ENCODE results near the gene ZNF579. TPM values are rescaled to one million over a fixed set of nuclear protein-coding genes. Genes with fewer than 3 reads are reported as not detected.

Gene ZNF579
- total and polyA plus RNA-seq, 2 donors (not counting 3 experiments of a cell fraction or from before 2014, with no cell fraction given), result 11.6 to 15.7 TPM

- H3K9me3 ChIP-seq (replicated peaks; ENCODE audit: control insufficient read depth, insufficient read depth, low read length), result no peaks in the 10 kb centered on the region
- no TSS peak for BruUV-seq (replicated peaks)
- ChIA-PET POLR2A (no interaction called here), CTCF (interaction anchor here (1.4 kb wide), 1 partner anchor 14 kb away, joined by 3 read pairs; the partner anchor contains the start of gene SBK3)
- H2AFZ ChIP-seq (ENCODE audit: low read depth, low read length), result no peak overlapping the region
- no peaks in the 10 kb centered on the region for H3K36me3 ChIP-seq (ENCODE audit: control insufficient read depth in 2 of 2, extremely low read depth in 1 of 2, insufficient read depth in 2 of 2, low read length in 2 of 2)
- no peak overlapping the region for H3K4me3 ChIP-seq (replicated peaks in 1 of 3; ENCODE audit: insufficient read depth in 1 of 3, low read depth in 1 of 3, low read length in 3 of 3)
- no peak overlapping the region for H3K4me2 ChIP-seq (ENCODE audit: insufficient read depth, low read length)
- no peaks in the 10 kb centered on the region for H3K4me1 ChIP-seq (ENCODE audit: control insufficient read depth, extremely low read depth, insufficient read depth, low read length)
- H3K27ac ChIP-seq (ENCODE audit: insufficient read depth, low read depth, low read length), result no peak overlapping the region
- H3K27me3 ChIP-seq (ENCODE audit: control insufficient read depth in 2 of 2, insufficient read depth in 2 of 2, low read length in 2 of 2), result no peaks in the 10 kb centered on the region
- dilution Hi-C loops (cut with MboI; ENCODE audit: extremely low pct_ligation_motif_present, low sequenced_read_pairs) (no loop called here), intact Hi-C loops (cut with micrococcal nuclease) (no loop called here)
- no peaks in the 10 kb centered on the region for H3K9me1 ChIP-seq (replicated peaks; ENCODE audit: control insufficient read depth, extremely low read depth, insufficient read depth, low read length)
- no peaks in the 10 kb centered on the region for H3K79me2 ChIP-seq (ENCODE audit: control insufficient read depth, insufficient read depth, low read length)
- no peaks in the 10 kb centered on the region for H4K20me1 ChIP-seq (replicated peaks; ENCODE audit: control insufficient read depth, extremely low read depth, insufficient read depth, low read length)
- FAIRE-seq (no peak), DNase-seq (ENCODE audit: low read depth, low spot score) (no peak)
- TF ChIP-seq EZH2 (IDR thresholded peaks at IDR 0.05; ENCODE audit: borderline replicate concordance, low read depth, low read length, severe bottlenecking) (no peak), JUN (IDR thresholded peaks at IDR 0.05; ENCODE audit: borderline replicate concordance, insufficient read depth, insufficient read length, low read depth) (no peak), GATA2 (IDR thresholded peaks at IDR 0.05; ENCODE audit: insufficient read depth, insufficient read length, low read depth, low read length) (no peak), POLR2AphosphoS5 (IDR thresholded peaks at IDR 0.05; ENCODE audit: insufficient read depth, low read depth, low read length) (no peak), POLR2A (IDR thresholded peaks at IDR 0.05; ENCODE audit: low read depth, low read length) (no peak), CTCF (IDR thresholded peaks at IDR 0.05; ENCODE audit: extremely low read depth in 1 of 2, insufficient read depth in 1 of 2, low read depth in 1 of 2, low read length in 2 of 2) (no peak), MYC (IDR thresholded peaks at IDR 0.05; ENCODE audit: low read depth, low read length) (no peak), FOS (IDR thresholded peaks at IDR 0.05; ENCODE audit: borderline replicate concordance, insufficient read depth, low read length) (no peak)
- TF ChIP-seq, protein P1, sequence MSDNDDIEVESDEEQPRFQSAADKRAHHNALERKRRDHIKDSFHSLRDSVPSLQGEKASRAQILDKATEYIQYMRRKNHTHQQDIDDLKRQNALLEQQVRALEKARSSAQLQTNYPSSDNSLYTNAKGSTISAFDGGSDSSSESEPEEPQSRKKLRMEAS (IDR thresholded peaks at IDR 0.05; ENCODE audit: insufficient read depth, insufficient read length), result no peak
- no peak overlapping the region for H3K9ac ChIP-seq (replicated peaks; ENCODE audit: extremely low read depth, insufficient read depth, low read length)
Observed at GRCh38 chr19:55530996-55531395, 49.7 kb downstream of the ZNF579 start.
